Subcutaneous preadipocyte (primary cell): Measurements from ENCODE around the gene C2orf49. TPM values are rescaled to one million over a fixed set of nuclear protein-coding genes. Genes with fewer than 3 reads are reported as not detected.

Experiments used
- total RNA-seq: library from RNA; depleted of rRNA; stranded (reverse); fragments of >200 nt; gene quantifications from 2 replicates; pipeline ENCODE4 v1.2.3, GENCODE V29; 2012

Gene C2orf49
- total RNA-seq = 9.2 and 10.2 TPM in 2 replicates

GRCh38 chr2:105337122-105338019, at the start of gene C2orf49:
C2orf49 (plus strand) TSS chr2:105337540; CDS start chr2:105337588, 48 bp downstream.

DNA sequence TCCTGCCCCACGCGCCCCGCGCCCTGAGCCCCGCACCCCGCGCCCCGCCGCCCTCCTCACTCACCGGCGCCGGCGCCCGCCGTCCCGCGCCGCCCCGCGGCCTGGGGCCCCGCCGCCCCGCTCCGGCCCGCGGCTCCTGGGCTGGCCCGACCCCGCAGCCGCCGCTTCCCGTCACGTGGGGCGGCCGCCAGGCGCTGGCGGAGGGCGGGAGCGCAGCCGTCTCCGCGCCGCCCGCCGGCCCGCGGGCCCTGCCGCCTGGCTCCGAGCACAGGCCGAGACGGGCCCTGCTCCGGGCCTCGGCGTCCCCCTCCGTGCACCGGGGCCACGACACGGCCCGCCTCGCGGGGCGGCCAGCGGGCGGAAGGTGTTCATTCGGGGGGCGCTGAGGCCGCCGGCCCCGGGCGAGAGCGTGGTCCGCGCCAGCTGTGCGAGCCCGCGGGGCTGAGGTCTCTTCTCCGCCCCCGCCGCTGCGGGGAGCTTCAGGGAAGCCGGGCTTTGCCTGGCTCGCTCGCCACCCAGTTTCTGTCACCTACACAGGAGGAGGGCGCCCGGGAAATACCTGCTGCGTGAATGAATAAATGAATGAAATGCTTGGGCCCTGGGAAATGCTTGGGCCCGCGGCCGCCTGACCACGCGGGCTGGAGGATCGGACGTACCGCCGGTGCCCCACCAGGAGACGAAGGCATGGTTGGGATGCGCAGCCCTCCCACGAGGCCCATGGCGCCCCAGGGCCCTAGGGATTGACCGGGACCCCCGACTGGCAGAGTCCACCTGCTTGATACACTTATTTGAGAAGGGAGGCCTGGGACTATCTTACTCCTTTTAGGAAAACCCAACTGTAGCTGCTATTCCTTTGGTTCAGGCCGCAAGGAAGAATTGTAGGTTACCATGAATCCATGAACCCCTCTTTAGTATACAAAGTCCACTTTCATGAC, 7.5 kb upstream of the C2orf49 start, which contains the start of gene TGFBRAP1:
Gene TGFBRAP1 (minus strand): TSS at position 175 of the 935 bp plus-strand sequence. CDS start 21,434 bp downstream, outside the sequence.

DNA sequence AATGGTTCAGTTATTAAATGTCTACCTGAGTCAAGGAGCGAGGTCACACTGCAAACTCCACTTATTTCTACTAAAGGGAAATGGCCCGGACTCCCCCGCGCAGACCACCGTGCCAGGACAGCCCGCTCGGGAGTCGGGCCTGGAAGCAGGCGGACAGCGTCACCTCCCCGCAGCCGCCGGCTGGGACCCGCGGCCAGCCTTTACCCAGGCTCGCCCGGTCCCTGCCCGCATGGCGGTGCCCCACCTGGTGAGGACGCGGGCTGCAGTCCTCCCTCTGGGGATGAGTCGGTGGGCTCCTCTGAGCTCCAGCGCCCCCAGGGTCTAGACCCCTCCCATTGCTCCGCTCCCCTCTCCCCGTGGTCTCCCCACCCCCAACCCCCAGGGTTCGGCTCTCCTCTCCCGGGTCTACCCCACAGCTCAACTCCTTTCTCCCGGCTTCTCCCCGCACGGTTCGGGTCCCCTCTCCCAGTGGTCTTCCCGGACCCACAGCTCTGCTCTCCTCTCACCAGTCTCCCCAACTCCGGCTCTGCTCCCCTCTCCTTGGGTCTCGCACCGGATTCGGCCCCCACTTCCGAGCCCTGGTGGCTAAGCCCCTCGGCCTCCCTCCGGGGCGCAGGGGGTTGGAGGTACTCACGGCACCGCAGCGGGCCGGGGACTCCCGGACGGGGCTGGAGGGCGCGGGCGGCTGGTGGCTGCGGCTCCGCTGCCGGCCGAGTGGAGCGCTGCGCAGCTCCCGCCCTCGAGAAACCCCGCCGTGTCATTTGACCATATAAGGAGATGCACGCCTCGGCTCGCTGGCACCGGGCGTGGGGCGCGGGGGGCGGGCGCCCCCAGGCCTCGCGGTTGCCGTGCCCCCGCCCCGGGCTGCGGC, 61.2 kb downstream of the C2orf49 start, which contains the start of gene FHL2:
Gene FHL2 (minus strand): TSS at position 716 of the 871 bp plus-strand sequence. CDS start 12,535 bp downstream, outside the sequence.

Other genes with a start within 250 kb of the C2orf49 start
- gene GPR45, start 95.8 kb upstream of the C2orf49 start, total RNA-seq = not detected in 2 replicates
- gene TGFBRAP1, start 7.8 kb upstream of the C2orf49 start, total RNA-seq = 14.0 and 20.1 TPM in 2 replicates
- 58.4 and 58.8 TPM in 2 replicates for gene FHL2, start 61.5 kb downstream of the C2orf49 start, total RNA-seq